SH-SY5Y (cell line): ENCODE results near the gene ZNF217.

Experiments
- GATA2 ChIP-seq: IDR thresholded peaks from 2 replicates; pipeline ENCODE4 v1.6.1; 2011; ENCODE audit warnings: mild to moderate bottlenecking, low read depth, low read length
- GATA3 ChIP-seq: IDR thresholded peaks from 2 replicates; pipeline ENCODE4 v1.6.1; 2011; ENCODE audit warnings: low read depth, mild to moderate bottlenecking, low read length, moderate library complexity

DNA sequence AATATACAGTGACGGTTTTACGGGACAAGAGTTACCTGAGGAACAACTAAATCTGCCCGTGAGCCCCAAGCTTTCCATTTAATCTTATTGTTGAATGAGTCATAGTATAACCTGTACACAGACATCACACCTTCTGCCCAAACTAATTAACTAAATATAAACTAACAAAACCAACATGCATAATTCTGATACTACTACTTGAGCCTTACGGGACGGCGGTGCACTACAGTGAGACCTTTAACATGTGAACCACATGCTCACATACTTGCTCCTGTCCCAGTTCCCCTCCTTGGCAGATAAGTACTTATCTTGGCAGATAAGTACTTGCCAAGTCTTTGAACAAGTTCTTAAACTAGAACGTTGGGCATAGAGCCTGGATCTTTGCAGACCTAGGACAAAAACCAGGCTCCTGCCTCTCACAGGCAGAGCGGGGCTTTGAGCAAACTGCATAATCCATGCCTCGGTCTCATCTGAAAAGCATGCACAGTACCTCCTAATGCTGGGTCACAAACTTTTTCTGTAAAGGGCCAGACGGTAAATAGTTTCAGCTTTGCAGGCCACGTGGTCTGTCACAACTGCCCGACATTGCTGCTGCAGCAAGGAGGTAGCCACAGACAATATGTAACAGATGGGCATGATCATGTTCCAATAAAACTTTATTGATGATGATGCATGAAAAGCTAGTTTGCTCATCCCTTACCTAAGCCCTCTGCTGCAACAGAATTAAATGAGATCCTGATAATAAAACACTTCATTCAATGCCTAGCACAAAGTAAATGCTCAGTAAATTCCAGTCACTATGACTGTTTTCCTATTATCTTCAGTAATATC is 23.0 kb downstream of the ZNF217 start:
- TF ChIP-seq GATA3 (no peak), GATA2 (no peak)
